ENCODE data around the gene CBR3. TPM values are rescaled to one million over a fixed set of nuclear protein-coding genes. Genes with fewer than 3 reads are reported as not detected.

Gene CBR3
- total and polyA plus RNA-seq, 2 donors (not counting 3 experiments of a cell fraction or from before 2014, with no cell fraction given), result 9.7 to 13.3 TPM

DNA sequence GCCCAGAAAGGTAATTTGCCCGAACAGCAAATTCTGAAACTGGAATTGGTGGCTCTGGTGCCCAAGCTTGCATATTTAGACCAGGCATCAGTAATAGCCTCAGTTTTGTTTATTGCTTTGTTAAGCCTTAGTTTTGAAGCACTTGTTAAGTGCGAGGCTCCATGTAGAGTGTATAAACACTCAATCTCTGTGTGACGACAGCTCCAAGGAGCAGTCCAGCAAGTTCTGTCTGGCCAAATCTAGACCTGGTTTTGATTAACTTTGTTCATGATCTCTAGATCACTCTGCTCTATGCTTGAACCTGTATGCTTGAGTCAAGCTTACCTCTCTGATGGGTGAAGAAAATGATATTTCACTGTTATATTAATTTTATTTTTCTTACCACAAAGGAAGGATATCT, 59.1 kb downstream of the CBR3 start:
- Histone ChIP-seq H3K9me1 (replicated peaks; ENCODE audit: control insufficient read depth, extremely low read depth, insufficient read depth, low read length) (no peaks in the 10 kb centered on the region), H3K27ac (ENCODE audit: insufficient read depth, low read depth, low read length) (no peak overlapping the region), H2AFZ (ENCODE audit: low read depth, low read length) (no peak overlapping the region), H3K27me3 (ENCODE audit: control insufficient read depth in 2 of 2, insufficient read depth in 2 of 2, low read length in 2 of 2) (no peaks in the 10 kb centered on the region), H3K4me1 (ENCODE audit: control insufficient read depth, extremely low read depth, insufficient read depth, low read length) (no peaks in the 10 kb centered on the region), H3K36me3 (ENCODE audit: control insufficient read depth in 2 of 2, extremely low read depth in 1 of 2, insufficient read depth in 2 of 2, low read length in 2 of 2) (no peaks in the 10 kb centered on the region), H3K79me2 (ENCODE audit: control insufficient read depth, insufficient read depth, low read length) (no peaks in the 10 kb centered on the region), H3K4me3 (replicated peaks in 1 of 3; ENCODE audit: insufficient read depth in 1 of 3, low read depth in 1 of 3, low read length in 3 of 3) (no peak overlapping the region), H3K9me3 (replicated peaks; ENCODE audit: control insufficient read depth, insufficient read depth, low read length) (no peaks in the 10 kb centered on the region), H3K9ac (replicated peaks; ENCODE audit: extremely low read depth, insufficient read depth, low read length) (no peak overlapping the region), H4K20me1 (replicated peaks; ENCODE audit: control insufficient read depth, extremely low read depth, insufficient read depth, low read length) (no peaks in the 10 kb centered on the region), H3K4me2 (ENCODE audit: insufficient read depth, low read length) (no peak overlapping the region)
- dilution Hi-C loops (cut with MboI; ENCODE audit: extremely low pct_ligation_motif_present, low sequenced_read_pairs), result no loop called here
- DNase-seq (ENCODE audit: low read depth, low spot score) (no peak), FAIRE-seq (no peak)
- ChIA-PET CTCF (no interaction called here), POLR2A (no interaction called here)
- TF ChIP-seq EZH2 (IDR thresholded peaks at IDR 0.05; ENCODE audit: borderline replicate concordance, low read depth, low read length, severe bottlenecking) (no peak), FOS (IDR thresholded peaks at IDR 0.05; ENCODE audit: borderline replicate concordance, insufficient read depth, low read length) (no peak), POLR2AphosphoS5 (IDR thresholded peaks at IDR 0.05; ENCODE audit: insufficient read depth, low read depth, low read length) (no peak), POLR2A (IDR thresholded peaks at IDR 0.05; ENCODE audit: low read depth, low read length) (no peak), JUN (IDR thresholded peaks at IDR 0.05; ENCODE audit: borderline replicate concordance, insufficient read depth, insufficient read length, low read depth) (no peak), GATA2 (IDR thresholded peaks at IDR 0.05; ENCODE audit: insufficient read depth, insufficient read length, low read depth, low read length) (no peak), MYC (IDR thresholded peaks at IDR 0.05; ENCODE audit: low read depth, low read length) (no peak)
- TF ChIP-seq, protein P1, sequence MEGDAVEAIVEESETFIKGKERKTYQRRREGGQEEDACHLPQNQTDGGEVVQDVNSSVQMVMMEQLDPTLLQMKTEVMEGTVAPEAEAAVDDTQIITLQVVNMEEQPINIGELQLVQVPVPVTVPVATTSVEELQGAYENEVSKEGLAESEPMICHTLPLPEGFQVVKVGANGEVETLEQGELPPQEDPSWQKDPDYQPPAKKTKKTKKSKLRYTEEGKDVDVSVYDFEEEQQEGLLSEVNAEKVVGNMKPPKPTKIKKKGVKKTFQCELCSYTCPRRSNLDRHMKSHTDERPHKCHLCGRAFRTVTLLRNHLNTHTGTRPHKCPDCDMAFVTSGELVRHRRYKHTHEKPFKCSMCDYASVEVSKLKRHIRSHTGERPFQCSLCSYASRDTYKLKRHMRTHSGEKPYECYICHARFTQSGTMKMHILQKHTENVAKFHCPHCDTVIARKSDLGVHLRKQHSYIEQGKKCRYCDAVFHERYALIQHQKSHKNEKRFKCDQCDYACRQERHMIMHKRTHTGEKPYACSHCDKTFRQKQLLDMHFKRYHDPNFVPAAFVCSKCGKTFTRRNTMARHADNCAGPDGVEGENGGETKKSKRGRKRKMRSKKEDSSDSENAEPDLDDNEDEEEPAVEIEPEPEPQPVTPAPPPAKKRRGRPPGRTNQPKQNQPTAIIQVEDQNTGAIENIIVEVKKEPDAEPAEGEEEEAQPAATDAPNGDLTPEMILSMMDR (IDR thresholded peaks at IDR 0.05; ENCODE audit: extremely low read depth in 1 of 2, insufficient read depth in 1 of 2, low read depth in 1 of 2, low read length in 2 of 2), result no peak
- TF ChIP-seq, protein P2, sequence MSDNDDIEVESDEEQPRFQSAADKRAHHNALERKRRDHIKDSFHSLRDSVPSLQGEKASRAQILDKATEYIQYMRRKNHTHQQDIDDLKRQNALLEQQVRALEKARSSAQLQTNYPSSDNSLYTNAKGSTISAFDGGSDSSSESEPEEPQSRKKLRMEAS (IDR thresholded peaks at IDR 0.05; ENCODE audit: insufficient read depth, insufficient read length), result no peak
- no TSS peak for BruUV-seq (replicated peaks)
- intact Hi-C loops (cut with micrococcal nuclease), result no loop called here

Data from endothelial cell of umbilical vein (primary cell).